GM19438 (cell line): ENCODE results near the gene NDUFV1.
"Not testable (repeated sequence)": the region's sequence is repeated elsewhere in the genome, so short reads cannot be mapped to it uniquely, and the experiment has no call there.

Experiments
- ATAC-seq: cut with Tn5 transposase; IDR thresholded peaks from one replicate; pipeline ENCODE4 v1.9.1; 2021; ENCODE audit warnings: low read depth; ENCODE audit not compliant: unreplicated experiment

The NDUFV1 gene

GRCh38 chr11:67608486-67608885 is 1.8 kb downstream of the NDUFV1 start:
- no peak for ATAC-seq

GRCh38 chr11:67609316-67609715 is 2.6 kb downstream of the NDUFV1 start:
- no peak for ATAC-seq

GRCh38 chr11:67610302-67610868 is 3.6 kb downstream of the NDUFV1 start:
- ATAC-seq, result no peak

- no peak for ATAC-seq
Observed at GRCh38 chr11:67611165-67611564, 4.4 kb downstream of the NDUFV1 start.

- no peak for ATAC-seq
Observed at GRCh38 chr11:67611704-67612587, 5.2 kb downstream of the NDUFV1 start.

- no peak for ATAC-seq
Observed at GRCh38 chr11:67612751-67613150, 6.0 kb downstream of the NDUFV1 start.

- ATAC-seq, result no peak
Observed at GRCh38 chr11:67613313-67613959, 6.7 kb downstream of the NDUFV1 start.

GRCh38 chr11:67613960-67614715 is 7.4 kb downstream of the NDUFV1 start:
- ATAC-seq, result peak; percentile 82

- no peak for ATAC-seq
Observed at GRCh38 chr11:67614730-67615714, 8.3 kb downstream of the NDUFV1 start.

- ATAC-seq, result no peak
Observed at GRCh38 chr11:67615728-67616430, 9.1 kb downstream of the NDUFV1 start.

- ATAC-seq, result no peak
Observed at GRCh38 chr11:67616431-67617242, 9.9 kb downstream of the NDUFV1 start.

GRCh38 chr11:67617243-67617953 is 10.7 kb downstream of the NDUFV1 start:
- ATAC-seq, result no peak

- not testable (repeated sequence) for ATAC-seq
Observed at GRCh38 chr11:67618901-67619659, 12.3 kb downstream of the NDUFV1 start.

- ATAC-seq, result not testable (repeated sequence)
Observed at GRCh38 chr11:67619683-67620618, 13.2 kb downstream of the NDUFV1 start.

- not testable (repeated sequence) for ATAC-seq
Observed at GRCh38 chr11:67620621-67621020, 13.9 kb downstream of the NDUFV1 start.

GRCh38 chr11:67621928-67622327 is 15.2 kb downstream of the NDUFV1 start:
- not testable (repeated sequence) for ATAC-seq
